ENCODE measurements around the gene MAB21L1.

DNA sequence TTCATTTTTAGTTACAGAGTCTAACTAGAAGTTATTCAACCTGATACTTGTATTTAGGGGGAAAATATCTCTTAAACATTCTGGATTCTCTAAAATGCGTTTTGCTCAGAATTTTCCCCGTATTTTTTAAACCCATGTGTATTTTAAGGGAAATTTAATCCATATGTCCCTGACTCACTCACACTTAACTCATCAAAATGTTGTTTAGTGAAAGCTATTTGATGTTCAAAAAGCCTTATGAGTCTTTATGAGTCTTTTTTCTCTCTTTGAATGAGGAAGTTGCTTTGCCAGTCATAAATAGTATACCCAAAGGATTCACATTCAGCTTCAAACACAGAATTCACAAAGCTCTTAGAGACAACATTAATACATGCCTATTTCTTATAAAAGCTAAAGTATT is 16.4 kb downstream of the MAB21L1 start:
- TF ChIP-seq EP300 (IDR thresholded peaks at IDR 0.05) (no peak), POLR2A (IDR thresholded peaks at IDR 0.05) (no peak), POLR2AphosphoS5 (IDR thresholded peaks at IDR 0.05) (no peak)
- TF ChIP-seq, protein P1, sequence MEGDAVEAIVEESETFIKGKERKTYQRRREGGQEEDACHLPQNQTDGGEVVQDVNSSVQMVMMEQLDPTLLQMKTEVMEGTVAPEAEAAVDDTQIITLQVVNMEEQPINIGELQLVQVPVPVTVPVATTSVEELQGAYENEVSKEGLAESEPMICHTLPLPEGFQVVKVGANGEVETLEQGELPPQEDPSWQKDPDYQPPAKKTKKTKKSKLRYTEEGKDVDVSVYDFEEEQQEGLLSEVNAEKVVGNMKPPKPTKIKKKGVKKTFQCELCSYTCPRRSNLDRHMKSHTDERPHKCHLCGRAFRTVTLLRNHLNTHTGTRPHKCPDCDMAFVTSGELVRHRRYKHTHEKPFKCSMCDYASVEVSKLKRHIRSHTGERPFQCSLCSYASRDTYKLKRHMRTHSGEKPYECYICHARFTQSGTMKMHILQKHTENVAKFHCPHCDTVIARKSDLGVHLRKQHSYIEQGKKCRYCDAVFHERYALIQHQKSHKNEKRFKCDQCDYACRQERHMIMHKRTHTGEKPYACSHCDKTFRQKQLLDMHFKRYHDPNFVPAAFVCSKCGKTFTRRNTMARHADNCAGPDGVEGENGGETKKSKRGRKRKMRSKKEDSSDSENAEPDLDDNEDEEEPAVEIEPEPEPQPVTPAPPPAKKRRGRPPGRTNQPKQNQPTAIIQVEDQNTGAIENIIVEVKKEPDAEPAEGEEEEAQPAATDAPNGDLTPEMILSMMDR (IDR thresholded peaks at IDR 0.05): no peak

Data from sigmoid colon (tissue), 4 donors.